IPS-11a (cell line): ENCODE results near the gene EFCAB6.

Experiments
- H3K4me3 ChIP-seq: one replicate; pipeline ENCODE4 v1.5.1; 2013; ENCODE audit warnings: low read depth, low read length, control low read depth

Gene EFCAB6

DNA sequence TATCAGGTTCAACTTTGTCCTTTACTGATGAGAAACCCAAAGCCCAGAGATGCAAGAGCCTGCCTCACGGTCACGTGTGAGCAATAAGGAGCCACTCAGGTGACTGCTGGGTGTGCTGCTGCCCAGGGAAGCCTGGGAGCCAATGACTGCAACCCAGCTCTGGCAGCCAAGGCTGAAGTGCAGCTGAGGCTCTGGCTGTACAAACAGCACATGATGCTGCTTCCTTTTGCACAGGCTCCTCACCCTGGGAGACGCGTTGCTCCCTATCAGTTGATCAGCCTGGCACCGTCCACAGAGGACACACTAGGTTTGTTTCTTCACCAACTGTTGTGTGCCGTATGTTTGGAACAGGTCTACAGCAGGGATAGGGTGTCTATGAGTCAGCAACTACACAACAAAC, 168.7 kb downstream of the EFCAB6 start:
- H3K4me3 ChIP-seq: no peak overlapping the region

DNA sequence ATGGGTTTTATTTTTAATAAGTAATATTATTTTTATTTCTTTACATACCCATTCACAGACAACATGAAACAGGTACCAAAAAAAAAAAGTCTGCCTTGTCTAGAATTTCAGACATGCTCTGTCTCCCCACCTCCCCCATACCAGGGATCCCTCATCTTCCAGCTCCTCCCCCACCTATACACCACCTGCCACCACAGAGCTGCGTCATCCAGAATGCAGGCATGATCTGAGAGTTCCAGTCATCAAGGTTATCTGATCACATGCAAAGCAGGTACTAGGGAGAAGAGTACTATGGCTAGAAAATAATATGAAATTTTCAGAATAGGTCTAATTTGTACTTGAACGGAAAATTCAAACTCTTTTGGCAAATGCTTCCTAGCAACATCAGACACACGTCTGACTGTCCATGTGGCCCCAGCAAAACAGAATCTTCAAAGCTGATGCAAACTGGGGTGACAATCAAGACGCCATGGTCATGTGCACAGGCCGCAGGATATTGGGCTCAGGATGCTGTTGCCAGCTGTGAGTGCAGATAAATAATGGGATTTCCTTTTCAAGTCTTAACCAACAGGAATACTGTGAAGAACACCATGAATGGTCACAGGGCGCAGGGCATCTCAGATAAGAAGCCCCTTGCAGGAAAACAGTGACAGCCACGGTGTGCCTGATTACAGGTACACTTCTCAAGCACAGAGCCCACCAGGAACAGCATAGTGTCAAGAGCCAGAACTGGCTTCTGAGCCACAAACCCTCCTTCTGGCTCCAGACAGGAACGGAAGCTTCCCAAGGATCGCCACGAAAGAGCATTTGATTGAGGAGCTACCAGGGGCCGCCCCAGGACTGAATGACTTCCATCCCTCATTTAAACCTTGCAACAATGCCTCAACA, 169.5 kb downstream of the EFCAB6 start:
- H3K4me3 ChIP-seq: no peak overlapping the region

DNA sequence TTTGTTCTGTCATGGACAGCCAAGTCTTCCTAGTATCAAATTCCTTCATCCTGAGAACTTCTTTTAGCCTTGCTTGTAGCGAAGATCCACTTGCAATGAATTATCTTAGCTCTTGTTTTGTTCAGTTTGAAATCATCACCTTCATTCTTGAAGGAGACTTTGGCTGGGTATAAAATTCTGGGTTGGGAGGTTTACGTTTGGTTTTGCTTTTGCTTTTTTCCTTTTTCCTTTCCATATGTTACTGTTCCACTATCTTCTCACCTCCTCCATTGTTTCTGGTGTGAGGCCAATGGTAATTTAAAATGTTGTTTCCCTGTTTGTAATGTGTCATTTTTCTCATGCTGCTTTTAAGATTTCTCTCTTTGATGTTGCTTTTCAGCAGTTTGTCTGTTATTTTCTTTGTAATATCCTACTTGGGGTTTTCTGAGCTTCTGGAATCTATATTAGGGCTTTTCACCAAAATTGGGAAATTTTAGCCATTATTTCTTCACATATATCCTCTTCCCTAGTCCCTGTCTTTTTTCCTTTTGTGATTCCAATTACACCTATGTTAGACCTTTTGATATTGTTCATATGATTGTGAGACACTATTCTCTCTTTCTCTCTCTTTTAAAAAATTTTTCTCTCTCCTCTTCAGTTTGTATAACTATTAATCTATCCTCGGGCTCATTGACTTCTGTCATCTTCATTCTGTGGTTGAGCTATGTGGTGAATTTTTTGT, 172.7 kb downstream of the EFCAB6 start:
- H3K4me3 ChIP-seq: no peak overlapping the region

DNA sequence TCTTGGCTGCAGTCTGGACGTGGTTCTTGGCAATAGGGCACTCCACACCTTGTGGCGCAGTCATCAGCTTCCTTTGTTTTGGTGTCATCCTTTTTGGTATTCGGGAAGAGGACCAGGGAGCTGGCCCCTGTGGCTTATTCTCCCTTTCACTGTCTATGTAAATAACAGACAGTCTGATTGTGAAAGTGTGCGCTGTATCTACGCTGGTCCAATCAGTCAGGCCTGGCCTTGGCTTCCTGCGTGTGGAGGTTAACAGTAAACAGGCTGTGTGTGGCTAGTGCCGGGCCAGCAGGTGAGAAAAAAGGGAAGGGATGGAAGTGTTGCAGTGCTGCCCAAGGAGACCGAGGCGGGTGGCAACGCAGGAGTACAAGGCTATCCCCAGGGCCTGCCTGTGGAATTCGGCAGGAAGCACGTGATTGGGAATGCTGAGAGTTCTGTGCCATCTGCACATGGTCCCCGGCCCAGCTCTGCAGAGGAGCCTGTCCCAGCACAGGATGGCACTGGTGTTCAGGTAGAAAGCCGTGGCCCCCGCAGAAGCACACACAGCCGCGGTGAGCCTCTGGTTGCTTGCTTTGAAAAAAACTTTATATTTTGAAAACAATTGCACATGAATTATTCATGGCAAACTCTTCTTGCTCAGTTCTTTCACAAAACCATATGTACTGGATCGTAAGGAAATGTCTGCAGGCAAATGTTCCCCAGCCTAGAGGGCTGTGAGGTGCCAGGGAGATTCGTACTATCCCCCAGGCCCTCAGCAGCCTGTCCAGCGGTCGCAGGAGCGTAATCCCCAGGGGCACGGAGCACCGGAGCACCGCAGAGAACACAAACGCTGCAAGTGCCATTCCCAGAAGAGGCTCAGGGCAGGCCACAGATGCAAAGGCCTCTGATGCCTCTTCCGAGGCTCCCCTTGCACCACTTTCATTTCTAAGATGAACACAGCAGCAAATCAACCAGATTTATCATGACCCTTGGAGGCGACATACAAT, 174.5 kb downstream of the EFCAB6 start:
- H3K4me3 ChIP-seq: no peak overlapping the region

DNA sequence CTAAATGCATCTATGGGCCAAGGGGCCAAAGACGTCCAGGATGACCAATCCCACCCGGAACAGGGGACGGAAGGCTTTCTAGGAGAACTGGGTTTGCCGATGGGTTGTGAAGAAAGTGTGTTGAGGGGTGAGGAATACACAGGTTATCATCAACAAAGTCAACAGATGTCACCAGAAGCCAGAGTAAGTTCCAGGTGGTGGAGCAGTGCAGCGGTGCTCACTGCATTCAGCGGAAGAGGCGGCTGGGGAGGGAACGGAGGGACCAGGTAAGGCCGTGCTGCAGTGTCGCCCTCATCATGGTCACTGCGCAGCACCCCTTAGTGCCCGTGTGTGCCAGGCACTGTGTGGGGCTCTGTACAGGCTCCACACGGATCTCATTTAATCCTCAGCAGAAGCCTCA, 176.0 kb downstream of the EFCAB6 start:
- no peak overlapping the region for H3K4me3 ChIP-seq

DNA sequence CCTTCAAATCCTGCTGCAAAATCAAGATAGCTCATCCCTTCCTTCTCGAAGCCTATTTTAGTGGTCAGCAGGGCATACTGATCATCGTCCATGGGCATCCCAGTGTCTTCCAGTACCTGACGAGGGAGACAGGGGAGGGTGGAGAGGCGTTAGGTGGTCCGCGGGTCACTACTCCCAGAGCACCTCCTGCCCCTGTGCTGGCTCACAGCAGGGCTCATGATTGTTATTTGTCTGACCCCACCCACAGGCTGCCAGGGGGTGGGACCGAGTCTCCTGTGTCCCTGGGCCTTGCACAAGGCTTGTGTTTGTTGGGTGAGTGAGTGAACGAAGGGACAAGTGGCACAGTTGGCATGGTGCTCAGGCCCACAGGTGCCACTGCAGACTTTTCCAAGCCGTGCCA, 177.0 kb downstream of the EFCAB6 start:
- H3K4me3 ChIP-seq: no peak overlapping the region

DNA sequence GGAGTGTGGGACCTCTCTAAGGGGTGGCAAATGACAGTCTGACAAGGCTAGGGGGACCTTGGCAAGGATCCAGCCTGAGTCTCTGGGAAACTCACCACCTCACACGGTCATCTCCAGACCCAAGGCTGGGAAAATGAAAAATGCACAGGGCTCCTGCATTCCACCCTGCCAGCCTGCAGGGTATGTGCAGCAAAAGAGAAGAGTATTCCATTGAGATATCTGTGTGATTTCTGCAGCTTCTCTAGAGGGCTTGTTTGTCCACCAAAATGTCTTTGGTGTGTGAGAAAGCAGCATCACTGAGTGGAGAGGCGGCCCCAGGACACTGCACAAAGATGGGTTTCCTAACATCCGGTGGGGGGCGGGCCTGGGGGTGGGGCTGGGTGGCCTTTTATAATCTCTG, 177.8 kb downstream of the EFCAB6 start:
- H3K4me3 ChIP-seq: no peak overlapping the region

DNA sequence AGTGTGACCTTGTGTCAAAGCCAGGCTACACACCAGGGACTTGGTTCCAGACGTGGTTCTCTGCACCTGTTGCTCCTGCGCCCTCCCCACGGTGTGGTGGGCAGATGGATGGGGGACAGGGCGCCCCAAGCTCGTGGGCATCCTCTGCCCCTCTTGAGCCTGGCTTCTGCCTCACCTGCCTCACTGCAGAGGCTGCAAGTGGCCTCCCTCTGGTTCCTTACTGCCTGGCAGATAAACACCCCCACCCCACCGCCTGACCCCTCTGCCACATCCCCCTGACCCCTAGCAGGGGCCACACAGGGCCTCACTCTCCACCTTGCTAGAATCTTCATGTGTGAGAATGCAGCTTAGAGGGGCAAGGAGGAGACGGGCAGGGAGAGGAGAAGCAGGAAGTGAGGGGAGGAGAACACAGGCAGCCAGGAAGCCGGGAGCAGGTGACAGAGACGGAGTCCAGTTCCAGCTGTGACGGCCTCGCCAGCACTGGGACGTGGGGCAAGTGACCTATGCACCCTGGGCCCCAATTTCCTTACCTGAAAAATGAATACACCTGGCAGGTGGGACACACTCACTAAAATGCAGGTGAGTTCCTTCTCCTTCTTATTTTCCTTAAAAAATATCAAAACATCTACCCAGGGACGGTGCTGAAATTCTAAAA, 178.3 kb downstream of the EFCAB6 start:
- H3K4me3 ChIP-seq: no peak overlapping the region

DNA sequence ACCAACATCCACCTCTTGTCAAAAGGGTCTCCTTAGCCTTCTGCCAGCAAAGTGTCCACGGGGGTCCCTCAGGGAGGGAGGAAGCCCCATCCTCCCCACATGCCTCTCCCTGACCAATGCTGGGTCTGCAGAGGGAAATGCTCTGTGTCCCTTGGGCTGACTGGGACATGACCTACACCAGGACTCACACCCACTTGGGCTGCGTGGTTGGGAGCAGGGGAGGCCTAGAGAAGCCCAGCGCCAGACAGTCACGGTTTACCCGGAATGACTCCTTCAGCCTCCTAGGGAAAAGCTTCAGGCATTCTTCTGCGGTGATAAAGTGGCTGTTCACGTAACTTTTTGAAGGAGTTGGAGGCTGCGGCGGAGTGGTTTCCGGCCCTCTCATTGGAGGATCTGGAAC, 180.3 kb downstream of the EFCAB6 start:
- H3K4me3 ChIP-seq: no peak overlapping the region

DNA sequence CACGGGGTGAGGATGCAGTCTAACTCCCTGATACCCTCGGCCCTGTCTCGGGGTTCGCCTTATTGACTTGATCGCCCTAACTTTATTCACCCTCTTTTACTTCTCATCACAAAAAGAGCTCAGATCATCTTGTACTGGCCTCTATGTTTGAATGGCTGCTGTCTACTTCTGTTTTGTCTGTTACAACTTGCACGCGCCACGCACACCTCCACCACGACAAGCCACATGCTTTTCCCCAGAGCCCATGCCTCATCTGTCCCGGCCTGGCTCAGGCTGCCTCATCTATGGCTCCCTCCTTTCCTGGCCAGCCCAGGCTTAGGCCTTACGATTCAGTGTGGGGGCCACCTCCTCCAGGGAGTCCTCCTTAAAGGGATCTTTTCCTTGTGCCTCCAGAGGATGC, 180.9 kb downstream of the EFCAB6 start:
- no peak overlapping the region for H3K4me3 ChIP-seq

DNA sequence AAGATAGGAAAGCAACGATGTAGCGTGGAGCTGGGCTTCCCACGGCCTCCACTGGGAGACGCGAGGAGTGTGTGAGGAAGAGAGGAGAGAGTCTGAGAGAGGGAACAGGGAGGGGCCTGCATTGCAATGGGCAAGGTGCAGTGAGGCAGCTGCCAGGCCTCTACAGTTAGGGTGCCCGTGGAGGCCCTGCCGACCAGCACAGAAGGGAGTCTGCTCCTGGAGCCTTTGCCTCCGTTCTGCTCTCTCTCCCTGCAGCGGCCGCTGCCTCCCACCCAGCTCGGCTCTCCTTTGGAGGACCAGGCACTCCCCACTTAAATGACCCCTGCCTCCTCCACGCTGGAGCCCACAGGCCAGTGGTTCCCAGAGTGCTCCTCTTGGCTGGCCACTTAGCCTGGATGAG, 181.7 kb downstream of the EFCAB6 start:
- H3K4me3 ChIP-seq: no peak overlapping the region

DNA sequence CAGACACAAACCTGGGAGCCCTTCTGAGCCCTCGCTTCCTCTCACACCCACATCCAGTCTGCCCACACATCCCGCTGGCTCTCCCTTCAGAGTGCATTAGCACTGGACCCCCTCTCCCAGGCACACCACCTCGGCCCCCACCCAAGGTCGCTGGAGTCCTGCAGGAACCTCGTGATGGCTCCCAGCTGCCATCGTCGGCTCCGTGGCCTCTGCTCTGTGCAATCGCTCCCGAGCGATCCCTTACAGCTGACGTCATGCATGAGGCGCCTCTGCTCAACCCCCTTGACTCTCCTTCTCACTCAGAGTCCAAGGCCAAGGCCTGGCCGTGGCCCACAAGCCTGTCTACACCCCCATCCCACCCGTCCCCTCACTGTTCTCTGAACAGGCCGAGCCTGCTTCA, 183.9 kb downstream of the EFCAB6 start:
- H3K4me3 ChIP-seq: no peak overlapping the region

DNA sequence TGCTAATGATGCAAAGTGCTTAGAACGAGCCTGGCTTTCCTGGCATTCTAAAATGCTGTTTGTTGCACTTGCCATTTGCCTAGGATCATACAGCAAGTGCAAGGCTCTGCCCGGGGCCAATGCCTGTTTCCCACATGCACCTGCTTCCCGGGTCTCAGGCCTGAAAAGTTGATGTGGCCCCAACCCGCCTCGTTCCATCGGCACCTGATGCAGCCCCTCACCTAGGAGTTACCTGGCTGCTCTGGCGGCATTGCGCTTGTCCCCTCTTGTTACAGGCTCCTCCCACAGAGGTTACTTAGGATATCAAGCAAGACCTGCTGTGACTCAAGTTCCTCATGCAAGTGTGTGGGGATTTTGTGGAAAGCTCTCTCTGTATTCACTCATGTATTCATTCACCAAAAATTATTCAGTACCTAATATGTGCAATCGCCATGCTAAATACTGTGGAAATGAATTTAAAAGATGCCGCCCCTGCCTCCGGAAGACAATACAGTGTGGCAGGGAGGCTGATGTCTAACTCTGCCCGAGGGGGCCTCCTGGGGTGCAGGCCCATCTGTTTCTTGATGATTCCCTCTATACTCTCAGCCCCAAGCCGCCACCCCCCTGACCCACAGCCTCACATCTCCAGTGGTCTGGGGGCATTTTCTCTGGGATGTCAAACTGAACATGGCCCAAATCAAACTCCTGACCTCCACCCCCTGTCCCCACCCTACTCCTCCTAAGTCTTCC, 184.5 kb downstream of the EFCAB6 start:
- no peak overlapping the region for H3K4me3 ChIP-seq

DNA sequence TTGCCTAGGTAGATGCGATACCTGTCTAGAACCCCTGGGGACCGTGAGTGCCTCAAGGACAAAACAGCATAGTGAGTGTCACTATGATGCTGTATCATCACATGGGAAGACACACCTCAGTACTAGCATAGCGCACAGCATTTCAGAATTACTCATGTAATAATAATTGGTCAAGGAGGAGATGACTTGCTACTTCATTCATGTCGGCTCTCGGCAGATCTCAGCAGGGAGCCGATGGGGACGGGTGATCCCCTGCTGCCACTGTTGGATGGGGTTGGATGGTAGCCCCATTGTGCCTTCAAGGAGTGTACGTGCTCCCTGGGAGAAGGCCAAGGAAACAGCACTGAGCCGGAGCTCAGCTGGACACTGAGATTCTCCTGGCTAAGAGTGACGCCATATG, 186.9 kb downstream of the EFCAB6 start:
- no peak overlapping the region for H3K4me3 ChIP-seq

DNA sequence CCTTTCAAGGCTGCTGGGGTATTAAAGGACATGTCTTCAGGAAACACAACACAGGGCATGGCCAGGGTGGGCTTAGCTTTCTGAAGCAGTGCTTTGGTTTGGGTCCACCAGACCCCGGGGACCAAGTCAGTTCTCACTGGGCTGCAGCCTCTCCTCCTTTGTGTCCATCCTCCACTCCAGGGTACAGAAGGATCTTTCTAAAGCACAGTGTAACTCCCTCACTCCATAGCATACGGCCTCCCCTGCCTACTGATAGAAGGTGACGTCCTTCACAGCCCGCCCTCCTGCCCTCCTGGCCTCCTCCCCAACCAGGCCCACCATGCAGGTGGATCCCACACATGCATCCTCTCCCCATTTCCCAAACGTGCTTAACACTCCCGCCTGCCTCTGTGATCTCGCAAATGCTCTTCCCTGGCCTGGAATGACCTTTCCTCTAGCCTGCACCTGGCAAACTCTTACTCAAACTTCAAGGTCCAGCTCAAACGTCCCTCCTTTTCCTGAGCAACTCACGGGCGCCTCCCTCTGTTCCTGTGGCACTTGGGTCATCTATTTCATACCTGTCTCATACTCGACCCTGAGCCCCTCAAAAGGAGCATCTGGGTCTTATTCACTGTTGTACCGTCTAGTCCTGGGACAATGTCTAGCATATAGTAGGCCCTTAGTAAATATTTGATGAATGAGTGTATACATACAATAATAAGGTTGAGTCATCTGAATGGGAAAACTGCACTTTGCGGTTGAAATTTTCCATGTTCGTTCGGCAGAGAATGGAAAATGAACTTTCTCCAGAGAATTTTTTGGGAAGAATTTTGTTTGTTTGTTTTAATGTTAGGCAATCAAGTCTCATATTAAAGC, 187.7 kb downstream of the EFCAB6 start:
- no peak overlapping the region for H3K4me3 ChIP-seq

DNA sequence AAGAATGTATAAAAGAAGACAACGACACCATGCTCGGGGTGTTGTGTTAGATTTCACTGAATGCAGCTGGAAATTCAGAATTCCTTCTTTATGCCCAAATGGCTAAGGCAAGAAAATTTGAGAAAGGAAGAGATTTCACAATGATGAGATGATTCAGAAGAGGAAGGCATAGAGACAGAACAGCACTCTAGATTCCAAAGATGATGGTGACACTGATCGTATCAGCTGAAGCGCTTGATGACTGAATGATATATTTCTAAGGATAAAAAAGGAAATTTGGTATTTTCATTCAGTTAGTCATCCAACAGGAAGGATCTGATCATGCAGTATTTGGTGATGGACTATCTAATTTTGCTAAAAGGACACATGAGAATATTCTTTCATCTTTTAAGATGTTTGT, 189.2 kb downstream of the EFCAB6 start:
- H3K4me3 ChIP-seq: no peak overlapping the region

DNA sequence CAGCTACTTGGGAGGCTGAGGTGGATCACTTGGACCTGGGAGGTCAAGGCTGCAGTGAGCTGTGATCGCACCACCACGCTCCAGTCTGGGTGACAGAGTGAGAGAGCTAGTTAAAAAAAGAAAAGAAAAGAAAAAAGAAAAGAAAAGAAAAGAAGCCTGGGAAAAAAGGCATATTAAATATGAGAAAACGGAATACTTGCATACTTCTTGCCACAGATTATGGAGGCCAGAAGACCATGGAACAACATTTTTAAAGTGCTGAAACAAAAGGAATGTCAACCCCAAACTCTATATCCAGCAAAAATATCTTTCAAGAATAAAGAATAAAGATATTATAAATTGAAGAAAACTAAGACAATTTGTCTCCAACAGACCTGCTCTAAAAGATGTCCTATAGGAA, 191.9 kb downstream of the EFCAB6 start:
- no peak overlapping the region for H3K4me3 ChIP-seq

DNA sequence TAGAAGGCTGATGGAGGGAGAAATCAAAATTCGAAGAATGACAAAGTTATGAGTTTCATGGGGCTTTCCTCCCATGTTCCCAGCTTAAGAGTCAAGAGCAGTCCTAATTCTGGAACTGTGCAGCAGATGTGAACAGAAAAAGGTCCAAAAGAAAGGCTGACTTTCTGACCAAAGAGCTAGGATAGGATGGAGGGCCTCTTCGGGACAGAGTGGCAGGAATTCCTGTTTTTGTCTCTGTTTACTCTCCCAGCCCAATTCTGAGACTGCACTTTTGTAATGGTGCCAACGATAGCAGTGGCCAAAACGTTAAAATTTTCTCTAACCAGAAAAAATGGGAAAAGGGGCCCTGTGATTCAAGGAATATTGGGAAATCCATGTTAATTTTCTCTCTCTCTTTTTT, 193.6 kb downstream of the EFCAB6 start:
- no peak overlapping the region for H3K4me3 ChIP-seq

DNA sequence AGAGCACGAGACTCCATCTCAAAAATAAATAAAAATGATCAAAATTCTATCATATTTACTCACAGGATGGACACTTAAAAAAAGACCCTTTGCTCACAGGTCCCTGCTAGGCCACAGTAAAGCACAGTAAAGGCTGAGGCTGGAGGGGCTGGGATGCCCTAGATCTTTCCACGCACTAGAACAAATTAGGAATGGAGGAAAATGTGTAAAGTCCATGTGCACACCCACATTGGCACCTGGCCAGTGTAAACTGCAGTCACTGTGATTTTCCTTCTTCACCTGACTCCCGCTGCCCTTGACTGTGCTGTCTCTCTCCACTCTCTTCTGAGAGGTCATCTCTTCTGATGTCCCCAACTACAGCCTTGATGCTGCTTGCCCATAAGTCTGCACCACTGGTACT, 195.5 kb downstream of the EFCAB6 start:
- no peak overlapping the region for H3K4me3 ChIP-seq
